MM.1S (cell line): ENCODE measurements around the gene FBH1.

Experiments used
- EZH2 ChIP-seq: fragments of 300-600 bp; sonication (generic); optimal IDR thresholded peaks from 2 replicates; pipeline ENCODE3; 2017; ENCODE audit warnings: low read depth, mild to moderate bottlenecking, antibody characterized with exemption, low read length, mixed read lengths
- TF ChIP-seq, protein P1 (sequence below): fragments of 300-600 bp; sonication (generic); IDR thresholded peaks from 2 replicates; pipeline ENCODE4 v1.5.1; 2016; ENCODE audit warnings: antibody characterized with exemption, low read length, mixed read lengths

- TF ChIP-seq, protein P1, sequence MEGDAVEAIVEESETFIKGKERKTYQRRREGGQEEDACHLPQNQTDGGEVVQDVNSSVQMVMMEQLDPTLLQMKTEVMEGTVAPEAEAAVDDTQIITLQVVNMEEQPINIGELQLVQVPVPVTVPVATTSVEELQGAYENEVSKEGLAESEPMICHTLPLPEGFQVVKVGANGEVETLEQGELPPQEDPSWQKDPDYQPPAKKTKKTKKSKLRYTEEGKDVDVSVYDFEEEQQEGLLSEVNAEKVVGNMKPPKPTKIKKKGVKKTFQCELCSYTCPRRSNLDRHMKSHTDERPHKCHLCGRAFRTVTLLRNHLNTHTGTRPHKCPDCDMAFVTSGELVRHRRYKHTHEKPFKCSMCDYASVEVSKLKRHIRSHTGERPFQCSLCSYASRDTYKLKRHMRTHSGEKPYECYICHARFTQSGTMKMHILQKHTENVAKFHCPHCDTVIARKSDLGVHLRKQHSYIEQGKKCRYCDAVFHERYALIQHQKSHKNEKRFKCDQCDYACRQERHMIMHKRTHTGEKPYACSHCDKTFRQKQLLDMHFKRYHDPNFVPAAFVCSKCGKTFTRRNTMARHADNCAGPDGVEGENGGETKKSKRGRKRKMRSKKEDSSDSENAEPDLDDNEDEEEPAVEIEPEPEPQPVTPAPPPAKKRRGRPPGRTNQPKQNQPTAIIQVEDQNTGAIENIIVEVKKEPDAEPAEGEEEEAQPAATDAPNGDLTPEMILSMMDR = no peak
- no peak for TF ChIP-seq EZH2
Observed at GRCh38 chr10:5953676-5954075, 63.6 kb downstream of the FBH1 start.
